HepG2 (cell line): ENCODE measurements around the gene INTS1. TPM values are rescaled to one million over a fixed set of nuclear protein-coding genes. Genes with fewer than 3 reads are reported as not detected.
A peak's percentile ranks its signal among the peaks of the same experiment; 100 is the strongest.

ENCODE experiments used
- ATAC-seq: fragments of 200-7000 bp; cut with Tn5 transposase; 3 replicates; pipeline ENCODE4 v1.9.1; 2020; ENCODE audit warnings: mild to moderate bottlenecking, moderate library complexity
- BruUV-seq: library from RNA; stranded (reverse); fragments of 400-500 nt; replicated peaks from 2 replicates; lab custom pipeline; 2021; lab: Mats Ljungman, UMichigan
- CTCF ChIA-PET: fragments of 300-600 bp; formaldehyde crosslinking; extraction: SDS; loops from one replicate; lab custom pipeline; 2021; ENCODE audit warnings: low total read pairs, inconsistent platforms, low intra/inter-chr PET ratio; lab: Yijun Ruan, JAX
- POLR2A ChIA-PET: fragments of 350-600 bp; sonication (Branson Sonifier 250); formaldehyde crosslinking; loops from one replicate; lab custom pipeline; 2020; ENCODE audit warnings: antibody characterized with exemption, inconsistent platforms; lab: Yijun Ruan, JAX
- DNase-seq: peaks from one replicate; pipeline ENCODE4 v3.0.0-alpha.2; 2015; ENCODE audit warnings: low spot score
- FAIRE-seq: peaks from 3 replicates; lab custom pipeline; 2011; peaks lifted over from hg19 to GRCh38; lab: Jason Lieb, UNC
- H2AFZ ChIP-seq: one replicate; pipeline ENCODE4 v1.6.1; 2011; ENCODE audit warnings: low read length, inconsistent platforms
- H3K27ac ChIP-seq: fragments of 300-600 bp; 3 replicates; pipeline ENCODE4 v1.8.0; 2011; ENCODE audit warnings: mixed run types, mild to moderate bottlenecking, mixed read lengths, low read length, inconsistent platforms; ENCODE audit not compliant: insufficient read depth; ENCODE audit errors: extremely low read length
- H3K27me3 ChIP-seq, 2 experiments: fragments of 200-600 bp in 1 of 2; 2 replicates in 1 of 2; 3 replicates in 1 of 2; pipeline versions ENCODE4 v1.6.0 to v1.8.0; 2011; ENCODE audit warnings: low read length in 2 of 2, mild to moderate bottlenecking in 2 of 2, moderate library complexity in 2 of 2, inconsistent platforms in 1 of 2; ENCODE audit not compliant: insufficient read depth in 2 of 2, control insufficient read depth in 1 of 2
- H3K36me3 ChIP-seq, 2 experiments: fragments of 200-600 bp in 1 of 2; replicated peaks in 1 of 2; 2 replicates in 1 of 2; 3 replicates in 1 of 2; pipeline versions ENCODE4 v1.5.1 to v1.8.0; 2011; ENCODE audit warnings: low read length in 2 of 2, inconsistent platforms in 1 of 2; ENCODE audit not compliant: insufficient read depth in 2 of 2, control insufficient read depth in 1 of 2
- H3K4me1 ChIP-seq: 2 replicates; pipeline ENCODE4 v1.5.1; 2012; ENCODE audit warnings: low read length, inconsistent platforms; ENCODE audit not compliant: insufficient read depth
- H3K4me2 ChIP-seq: 2 replicates; pipeline ENCODE4 v1.6.0; 2011; ENCODE audit warnings: low read depth, low read length, inconsistent platforms
- H3K4me3 ChIP-seq, 3 experiments: fragments of 200-600 bp in 1 of 3; sonication (generic), shearing (Covaris generic) in 1 of 3; replicated peaks in 1 of 3; 2 replicates each; pipeline ENCODE4 v1.5.1; 2011 to 2016; ENCODE audit warnings: low read length in 3 of 3, inconsistent platforms in 2 of 3, low read depth in 2 of 3, mild to moderate bottlenecking in 2 of 3, control low read depth in 1 of 3, mixed read lengths in 1 of 3; ENCODE audit not compliant: insufficient read depth in 1 of 3
- H3K79me2 ChIP-seq: one replicate; pipeline ENCODE4 v1.6.1; 2011; ENCODE audit warnings: low read length, inconsistent platforms; ENCODE audit not compliant: insufficient read depth
- H3K9ac ChIP-seq: 2 replicates; pipeline ENCODE4 v1.6.0; 2011; ENCODE audit warnings: mild to moderate bottlenecking, low read depth, low read length, inconsistent platforms; ENCODE audit not compliant: insufficient read depth
- H3K9me3 ChIP-seq: 2 replicates; pipeline ENCODE4 v1.5.1; 2012; ENCODE audit warnings: mild to moderate bottlenecking, low read length
- H4K20me1 ChIP-seq: 2 replicates; pipeline ENCODE4 v1.6.0; 2011; ENCODE audit warnings: inconsistent platforms, mild to moderate bottlenecking, low read length, moderate library complexity; ENCODE audit not compliant: insufficient read depth
- CCDC6 ChIP-seq: sonication (generic); formaldehyde crosslinking; IDR thresholded peaks from 2 replicates; pipeline ENCODE4 v1.8.1; 2022; ENCODE audit warnings: mild to moderate bottlenecking, missing genetic modification reagents, moderate library complexity
- KDM6A ChIP-seq: IDR thresholded peaks from 2 replicates; pipeline ENCODE4 v1.6.1; 2016; ENCODE audit warnings: low read depth
- LCORL ChIP-seq, 2 experiments: fragments of 450-650 bp in 1 of 2; sonication (generic) in 1 of 2; formaldehyde crosslinking in 1 of 2; IDR thresholded peaks; 2 replicates each; pipeline versions ENCODE4 v1.5.0 to v1.6.1; 2017 to 2020; ENCODE audit warnings: antibody characterized with exemption in 1 of 2, missing genetic modification reagents in 1 of 2
- MXD1 ChIP-seq: sonication (generic); formaldehyde crosslinking; IDR thresholded peaks from 2 replicates; pipeline ENCODE4 v1.4.0; 2020; ENCODE audit warnings: mild to moderate bottlenecking, missing genetic modification reagents
- NONO ChIP-seq, 2 experiments: fragments of 450-650 bp in 1 of 2; sonication (generic) in 1 of 2; formaldehyde crosslinking in 1 of 2; IDR thresholded peaks in 1 of 2; conservative IDR thresholded peaks in 1 of 2; 2 replicates each; pipeline versions ENCODE4 v1.6.1 to v1.8.0; 2017 to 2022; ENCODE audit warnings: mild to moderate bottlenecking in 1 of 2, missing genetic modification reagents in 1 of 2, moderate library complexity in 1 of 2
- NR2F6 ChIP-seq, 2 experiments: IDR thresholded peaks; 2 replicates each; pipeline ENCODE4 v1.6.1; 2016; ENCODE audit warnings: antibody characterized with exemption in 1 of 2, mild to moderate bottlenecking in 1 of 2
- PAXIP1 ChIP-seq: sonication (generic); formaldehyde crosslinking; conservative IDR thresholded peaks from 2 replicates; pipeline ENCODE4 v1.4.0; 2020; ENCODE audit warnings: mild to moderate bottlenecking, missing genetic modification reagents, moderate library complexity
- PHF8 ChIP-seq: sonication (generic); formaldehyde crosslinking; IDR thresholded peaks from 2 replicates; pipeline ENCODE4 v1.5.0; 2020; ENCODE audit warnings: missing genetic modification reagents
- SPEN ChIP-seq: sonication (generic); formaldehyde crosslinking; IDR thresholded peaks from 2 replicates; pipeline ENCODE4 v1.5.1; 2020; ENCODE audit warnings: low read depth, mild to moderate bottlenecking, missing genetic modification reagents
- SSRP1 ChIP-seq: IDR thresholded peaks from 2 replicates; pipeline ENCODE4 v1.6.1; 2016; ENCODE audit warnings: control low read depth
- THRA ChIP-seq: sonication (generic); formaldehyde crosslinking; IDR thresholded peaks from 2 replicates; pipeline ENCODE4 v1.4.0; 2020; ENCODE audit warnings: missing genetic modification reagents, borderline replicate concordance
- ZBTB42 ChIP-seq: sonication (generic); formaldehyde crosslinking; IDR thresholded peaks from 2 replicates; pipeline ENCODE4 v1.5.0; 2020; ENCODE audit warnings: mild to moderate bottlenecking, missing genetic modification reagents
- ZMYM4 ChIP-seq: sonication (generic); formaldehyde crosslinking; IDR thresholded peaks from 2 replicates; pipeline ENCODE4 v1.8.1; 2023; ENCODE audit warnings: mild to moderate bottlenecking, missing genetic modification reagents
- ZNF335 ChIP-seq: sonication (generic); formaldehyde crosslinking; IDR thresholded peaks from 2 replicates; pipeline ENCODE4 v1.4.0; 2020; ENCODE audit warnings: missing genetic modification reagents
- ZNF431 ChIP-seq: sonication (generic); formaldehyde crosslinking; IDR thresholded peaks from 2 replicates; pipeline ENCODE4 v1.9.0; 2022; ENCODE audit warnings: missing genetic modification reagents, low read depth, mild to moderate bottlenecking, borderline replicate concordance
- ZNF563 ChIP-seq: sonication (generic); formaldehyde crosslinking; IDR thresholded peaks from 2 replicates; pipeline ENCODE4 v1.8.0; 2022; ENCODE audit warnings: mild to moderate bottlenecking, moderate library complexity, missing genetic modification reagents
- ZNF788 ChIP-seq: sonication (generic); formaldehyde crosslinking; IDR thresholded peaks from 2 replicates; pipeline ENCODE4 v1.5.0; 2020; ENCODE audit warnings: mild to moderate bottlenecking, missing genetic modification reagents, borderline replicate concordance
- WGBS: methylation state at CpG from one replicate; pipeline ENCODE4 v1.1.6; 2017; ENCODE audit warnings: low lambda C conversion rate; 5-methylcytosine and 5-hydroxymethylcytosine counted together
- in situ Hi-C: cut with HindIII; loops from 2 replicates; pipeline ENCODE4 v1.10.0; 2017; ENCODE audit warnings: low pct_unique_long_range_greater_than_20kb; ENCODE audit not compliant: extremely low pct_ligation_motif_present
- intact Hi-C: fragments of 100-400 bp; cut with micrococcal nuclease; formaldehyde crosslinking; loops from one replicate; pipeline ENCODE4 v1.10.0; 2022; ENCODE audit not compliant: unreplicated experiment
- polyA plus RNA-seq, 8 experiments: library from polyadenylated mRNA; depleted of rRNA in 3 of 8; stranded (reverse) in 7 of 8; unstranded in 1 of 8; fragments of >200 nt; fragmentation: Illumina TruSeq in 4 of 8; extraction: Trizol in 4 of 8; gene quantifications; 2 replicates each; pipeline versions ENCODE4 v1.2.1 to v1.2.3, GENCODE V29; 2011 to 2016; ENCODE audit warnings: low read depth in 4 of 8, missing spikeins in 1 of 8, mixed read lengths in 1 of 8; ENCODE audit not compliant: insufficient read depth in 1 of 8
- total RNA-seq, 5 experiments: library from RNA; depleted of rRNA; stranded (reverse); fragments of >200 nt; fragmentation: Illumina TruSeq; extraction: Trizol; gene quantifications; 2 replicates each; pipeline ENCODE4 v1.2.3, GENCODE V29; 2016; ENCODE audit warnings: low read depth in 1 of 5

The INTS1 gene
- total and polyA plus RNA-seq, 2 of the 13 experiments (the other 11 are each of a cell fraction or from before 2014, with no cell fraction given) = 13.7 to 29.0 TPM

DNA sequence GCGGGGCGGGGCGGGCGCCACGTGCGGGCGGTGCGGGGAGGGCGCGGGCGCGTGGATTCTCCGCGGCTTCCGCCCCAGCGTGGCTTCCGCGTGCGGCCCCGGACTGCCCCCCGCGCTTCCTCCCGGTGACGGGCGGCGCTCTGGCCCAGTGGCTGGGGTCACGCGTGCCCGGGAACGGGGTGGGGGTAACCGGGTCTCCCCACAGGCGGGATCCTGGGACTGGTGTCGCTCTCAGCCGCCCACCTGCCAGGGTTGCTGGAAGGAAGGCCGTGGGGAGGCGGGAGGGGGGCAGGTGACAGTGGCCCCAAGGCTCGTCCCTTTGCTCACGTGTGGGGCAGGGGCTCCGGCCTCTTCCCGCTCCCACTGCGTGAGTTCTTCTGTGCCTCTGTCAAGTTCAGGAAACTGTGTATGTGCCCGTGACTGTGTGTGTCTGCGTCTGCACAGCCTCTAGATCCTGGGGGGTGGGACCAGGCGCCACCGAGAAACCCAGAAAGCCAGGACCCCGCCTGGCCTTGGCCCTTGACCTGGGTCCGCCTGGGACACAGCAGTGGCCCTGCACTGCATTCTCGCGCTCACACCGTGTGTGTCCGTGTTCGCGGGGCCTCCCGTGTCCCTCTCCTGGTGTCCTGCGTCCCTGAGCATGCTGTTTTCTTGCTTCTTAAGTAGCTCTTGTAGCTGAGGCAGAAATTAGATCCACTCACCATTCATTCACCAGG lies 27.2 kb upstream of the INTS1 start:
- POLR2A ChIA-PET = interaction anchor here (1.3 to 7.0 kb wide), 3 partner anchors 15 to 103 kb away, joined by 3 to 108 read pairs (median 8); partner anchors contain the start of gene TMEM184A
- TF ChIP-seq ZNF335 (CRISPR knock-in tag) (0 out of 2 replicates have a peak, but pooled peaks have one; percentile 24), ZBTB42 (CRISPR knock-in tag) (no peak), ZMYM4 (CRISPR knock-in tag) (0 out of 2 replicates have a peak, but pooled peaks have one; percentile 16), PAXIP1 (CRISPR knock-in tag) (0 out of 2 replicates have a peak, but pooled peaks have one; percentile 28), PHF8 (CRISPR knock-in tag) (0 out of 2 replicates have a peak, but pooled peaks have one; percentile 30), ZNF563 (peak; percentile 59; the same call in 1 of the 2 replicates), SSRP1 (CRISPR knock-in tag) (no peak), SPEN (CRISPR knock-in tag) (peak; percentile 36), KDM6A (CRISPR knock-in tag) (no peak), CCDC6 (peak; percentile 76; the same call in 1 of the 2 replicates), THRA (no peak), NR2F6 (IDR thresholded peaks at IDR 0.05) (peak; percentile 80), NR2F6 (CRISPR knock-in tag; IDR thresholded peaks at IDR 0.05) (peak; percentile 88), MXD1 (0 out of 2 replicates have a peak, but pooled peaks have one; percentile 30), NONO (IDR thresholded peaks at IDR 0.05) (no peak), NONO (CRISPR knock-in tag; conservative IDR thresholded peaks at IDR 0.05) (0 out of 2 replicates have a peak, but pooled peaks have one; percentile 20), ZNF431 (peak; percentile 45; the same call in 1 of the 2 replicates), LCORL (IDR thresholded peaks at IDR 0.05) (no peak), LCORL (CRISPR knock-in tag; IDR thresholded peaks at IDR 0.05) (peak; percentile 68; the same call in 1 of the 2 replicates), ZNF788 (CRISPR knock-in tag) (peak; percentile 63; the same call in 1 of the 2 replicates)

More for the DNA sequence above, 27.2 kb upstream of the INTS1 start:
- Histone ChIP-seq H3K27ac (peak overlapping the region; percentile 81), H3K36me3 (peaks cover 2 to 3% of the 10 kb centered on the region in 2 experiments; a peak in 1 of 5 replicates), H2AFZ (no peak overlapping the region), H3K9ac (peak overlapping the region; percentile 84), H3K9me3 (no peaks in the 10 kb centered on the region), H3K4me3 (peak overlapping the region; percentile 60 to 86 (median 86)), H3K79me2 (peaks cover 43% of the 10 kb centered on the region), H4K20me1 (peaks cover 15% of the 10 kb centered on the region; the same call in 1 of the 2 replicates), H3K4me2 (peak overlapping the region; percentile 96), H3K27me3 (peaks cover 0 to 10% of the 10 kb centered on the region in 2 experiments; a peak in 2 of 5 replicates), H3K4me1 (peaks cover 57% of the 10 kb centered on the region)
- ATAC-seq (peak; percentile 21), FAIRE-seq (no peak), DNase-seq (no peak)
- no TSS peak for BruUV-seq
- in situ Hi-C loops (no loop called here), intact Hi-C loops (loop anchor here (1.0 to 2.0 kb wide), 2 partner anchors 27 to 71 kb away; partner anchors contain the start of gene INTS1)
- CTCF ChIA-PET = interaction anchor here (1.5 kb wide), 1 partner anchor 24 kb away, joined by 4 read pairs; no protein-coding TSS in a partner anchor
- WGBS = no CpG with 5 or more reads among the region's 55 CpGs
